Ovary (tissue), 9 donors: ENCODE results near the gene PCDHB8. TPM values are rescaled to one million over a fixed set of nuclear protein-coding genes. Genes with fewer than 3 reads are reported as not detected.
"Not testable (repeated sequence)": the region's sequence is repeated elsewhere in the genome, so short reads cannot be mapped to it uniquely, and the experiment has no call there.

Experiments
- DNase-seq, 5 donors: peaks; one replicate each; pipeline ENCODE4 v3.0.0-alpha.2; 2019 to 2020
- H3K27ac ChIP-seq, 2 donors: fragments of 200-600 bp; one replicate each; pipeline versions ENCODE4 v1.5.1 to v1.8.0; 2019 to 2022
- H3K27me3 ChIP-seq: fragments of 200-600 bp; one replicate; pipeline ENCODE4 v1.8.0; 2022
- H3K36me3 ChIP-seq: fragments of 200-600 bp; sonication (generic); one replicate; pipeline ENCODE4 v1.5.1; 2019
- H3K4me1 ChIP-seq: one replicate; pipeline ENCODE4 v1.8.1; 2013; ENCODE audit warnings: mild to moderate bottlenecking, moderate library complexity; ENCODE audit not compliant: insufficient read depth
- H3K4me3 ChIP-seq: fragments of 200-600 bp; sonication (generic); one replicate; pipeline ENCODE4 v1.5.1; 2017
- H3K9me3 ChIP-seq, 2 donors: fragments of 200-600 bp in 1 of 2; sonication (generic) in 1 of 2; one replicate each; pipeline versions ENCODE4 v1.5.1 to v1.8.1; 2013 to 2019; ENCODE audit warnings: mild to moderate bottlenecking in 1 of 2, moderate library complexity in 1 of 2
- CTCF ChIP-seq, 3 donors: fragments of 450-650 bp in 2 of 3; fragments of 200-600 bp in 1 of 3; IDR thresholded peaks; one replicate each; pipeline versions ENCODE4 v1.5.1 to v1.8.0; 2016 to 2022; ENCODE audit warnings: antibody characterized with exemption in 3 of 3, mild to moderate bottlenecking in 1 of 3
- EP300 ChIP-seq: sonication (generic); formaldehyde crosslinking; IDR thresholded peaks from one replicate; pipeline ENCODE4 v1.6.1; 2017; ENCODE audit warnings: antibody characterized with exemption
- POLR2A ChIP-seq: fragments of 450-650 bp; IDR thresholded peaks from one replicate; pipeline ENCODE4 v1.6.1; 2017; ENCODE audit warnings: antibody characterized with exemption, mild to moderate bottlenecking, moderate library complexity
- WGBS, 3 donors: extraction: QIAGEN DNeasy Blood & Tissue Kit in 1 of 3; methylation state at CpG; one replicate each; pipeline versions ENCODE4 v1.1.5 to v1.1.7; 2013 to 2017; 5-methylcytosine and 5-hydroxymethylcytosine counted together
- intact Hi-C, 4 donors: fragments of 100-400 bp; cut with DNase I; formaldehyde crosslinking; loops; one replicate each; pipeline versions ENCODE4 v1.11.0 to v1.15.1; 2022 to 2023
- polyA plus RNA-seq, 2 donors: library from polyadenylated mRNA; stranded (reverse); fragments of 200-250 nt in 1 of 2; fragments of 350-450 nt in 1 of 2; fragmentation: Illumina TruSeq in 1 of 2; extraction: RNeasy Lipid Tissue Mini Kit (QIAGEN cat#74804) in 1 of 2; gene quantifications; one replicate each; pipeline ENCODE4 v1.2.3, GENCODE V29; 2013 to 2014
- total RNA-seq, 7 donors: library from RNA; depleted of rRNA in 2 of 7; stranded (reverse); fragments of >200 nt in 2 of 7; fragmentation: NEBNext Ultra II Directional in 3 of 7; extraction: Animal tissue kit (Norgen Biotek cat#: 25700) in 3 of 7; gene quantifications; one replicate each; pipeline versions ENCODE4 v1.1.0 to v1.2.4, GENCODE V29; 2016 to 2023
- donor health status: DM: no; HTN: no; CAD: no; lungs with moderate emphysema.
- donor health status: DM: no; HTN: no; CAD: no.
- donor health status: Bipolar disorder and iron deficiency.
- donor health status: DM: yes; HTN: yes; CAD: no.
- donor health status: DM: no; HTN: no; CAD: no.
- donor health status: DM: yes; HTN: yes; CAD: no.

Gene PCDHB8
- total and polyA plus RNA-seq, 9 donors: 0.42 to 5.8 (median 2.1) TPM

GRCh38 chr5:141208478-141208877 is 30.9 kb downstream of the PCDHB8 start, which contains the start of gene PCDHB12:
TSS of gene PCDHB12 (plus strand) at chr5:141208719. CDS start at chr5:141208908, 189 bp downstream.
- DNase-seq: peak in 3 of 5 donors; percentile 19 to 44 (median 23)
- Histone ChIP-seq H3K9me3 (peaks cover 0 to 33% of the 10 kb centered on the region in 2 donors), H3K4me1 (no peaks in the 10 kb centered on the region), H3K27me3 (no peaks in the 10 kb centered on the region), H3K4me3 (peak within 1 kb of the TSS; percentile 1), H3K36me3 (no peaks in the 10 kb centered on the region), H3K27ac (no peak within 1 kb of the TSS)
- WGBS, 3 donors: 14 to 22% (median 20%) methylated on average over 11 of the region's 11 CpGs
- intact Hi-C loops: no loop called here
- TF ChIP-seq EP300: no peak
- no peak for TF ChIP-seq POLR2A
- TF ChIP-seq CTCF (IDR thresholded peaks at IDR 0.05): no peak

- peaks cover 0 to 43% of the 10 kb centered on the region in 2 donors for H3K9me3 ChIP-seq
- H3K27me3 ChIP-seq, intact Hi-C loops, H3K4me1 ChIP-seq, DNase-seq, H3K27ac ChIP-seq, H3K4me3 ChIP-seq, H3K36me3 ChIP-seq: not testable (repeated sequence)
- WGBS, 3 donors: 24 to 47% (median 24%) methylated on average over 21 to 39 of the region's 39 CpGs
Measured at GRCh38 chr5:141210281-141210680, 32.7 kb downstream of the PCDHB8 start.

- H3K4me3 ChIP-seq, H3K27ac ChIP-seq, H3K27me3 ChIP-seq, DNase-seq, H3K36me3 ChIP-seq, H3K4me1 ChIP-seq, intact Hi-C loops: not testable (repeated sequence)
- WGBS, 3 donors: 17 to 42% (median 19%) methylated on average over 10 to 21 of the region's 27 CpGs
- H3K9me3 ChIP-seq: peaks cover 0 to 38% of the 10 kb centered on the region in 2 donors
Measured at GRCh38 chr5:141210849-141211248, 33.3 kb downstream of the PCDHB8 start.

GRCh38 chr5:141213656-141214339 is 36.2 kb downstream of the PCDHB8 start, which contains the start of gene PCDHB13:
TSS of gene PCDHB13 (plus strand) at chr5:141213919. CDS start at chr5:141214124, 205 bp downstream.
- H3K36me3 ChIP-seq, H3K4me1 ChIP-seq, H3K27me3 ChIP-seq, H3K27ac ChIP-seq, H3K4me3 ChIP-seq, intact Hi-C loops: not testable (repeated sequence)
- H3K9me3 ChIP-seq: peaks cover 0 to 42% of the 10 kb centered on the region in 2 donors
- 9 to 12% (median 10%) methylated on average over 12 to 13 of the region's 18 CpGs for WGBS, 3 donors
- peak in 2 of 5 donors; percentile 41 to 54 for DNase-seq

GRCh38 chr5:141214583-141214982 is 37.0 kb downstream of the PCDHB8 start:
- H3K27ac ChIP-seq, H3K4me3 ChIP-seq, H3K27me3 ChIP-seq, intact Hi-C loops, DNase-seq, H3K4me1 ChIP-seq, H3K36me3 ChIP-seq: not testable (repeated sequence)
- peaks cover 0 to 34% of the 10 kb centered on the region in 2 donors for H3K9me3 ChIP-seq
- 46 to 67% (median 60%) methylated on average over 10 to 12 of the region's 12 CpGs for WGBS, 3 donors

- intact Hi-C loops, H3K27me3 ChIP-seq, H3K36me3 ChIP-seq, DNase-seq, H3K27ac ChIP-seq, H3K4me1 ChIP-seq, H3K4me3 ChIP-seq: not testable (repeated sequence)
- WGBS, 3 donors: 25 to 35% (median 34%) methylated on average over 28 to 34 of the region's 40 CpGs
- peaks cover 0 to 28% of the 10 kb centered on the region in 2 donors for H3K9me3 ChIP-seq
Measured at GRCh38 chr5:141215504-141215903, 37.9 kb downstream of the PCDHB8 start.

- intact Hi-C loops, H3K27ac ChIP-seq, DNase-seq, H3K4me3 ChIP-seq, H3K27me3 ChIP-seq, H3K4me1 ChIP-seq, H3K36me3 ChIP-seq: not testable (repeated sequence)
- peaks cover 0 to 27% of the 10 kb centered on the region in 2 donors for H3K9me3 ChIP-seq
- 18 to 34% (median 29%) methylated on average over 18 to 26 of the region's 26 CpGs for WGBS, 3 donors
Measured at GRCh38 chr5:141216035-141216434, 38.4 kb downstream of the PCDHB8 start.
